K562 (cell line): ENCODE measurements around the gene ABCF2. TPM values are rescaled to one million over a fixed set of nuclear protein-coding genes. Genes with fewer than 3 reads are reported as not detected.

Source experiments
- CBFA2T3 ChIP-seq: fragments of 450-650 bp; IDR thresholded peaks from 2 replicates; pipeline ENCODE4 v1.6.1; 2017
- CHD4 ChIP-seq: fragments of 200-600 bp; sonication (generic); IDR thresholded peaks from 3 replicates; pipeline ENCODE4 v1.6.1; 2012; ENCODE audit warnings: low read depth, mild to moderate bottlenecking, mixed read lengths, low read length, inconsistent platforms; ENCODE audit not compliant: insufficient read depth, insufficient replicate concordance, poor library complexity, severe bottlenecking
- FOXJ2 ChIP-seq: fragments of 200-800 bp; sonication (Bioruptor generic); IDR thresholded peaks from 2 replicates; pipeline ENCODE4 v1.6.1; 2016; ENCODE audit warnings: missing genetic modification characterization, missing compliant biosample characterization
- HDAC1 ChIP-seq, 2 experiments: fragments of 450-650 bp; IDR thresholded peaks; 2 replicates each; pipeline ENCODE4 v1.6.1; 2016 to 2017; ENCODE audit warnings: inconsistent platforms in 1 of 2, mild to moderate bottlenecking in 1 of 2, moderate library complexity in 1 of 2
- HEY1 ChIP-seq: fragments of 250-450 bp; sonication (Bioruptor Pico); IDR thresholded peaks from 2 replicates; pipeline ENCODE4 v1.5.0; 2020; ENCODE audit warnings: mild to moderate bottlenecking, moderate library complexity, borderline replicate concordance
- HMBOX1 ChIP-seq: sonication (generic); IDR thresholded peaks from 2 replicates; pipeline ENCODE4 v1.6.1; 2016
- L3MBTL2 ChIP-seq: fragments of 450-650 bp; IDR thresholded peaks from 2 replicates; pipeline ENCODE4 v1.6.1; 2016; ENCODE audit warnings: mild to moderate bottlenecking, moderate library complexity
- MYC ChIP-seq, 2 experiments: fragments of 250-450 bp in 1 of 2; sonication (Bioruptor Pico) in 1 of 2; IDR thresholded peaks; 2 replicates each; pipeline versions ENCODE4 v1.5.1 to v1.6.1; 2012 to 2021; ENCODE audit warnings: low read depth in 2 of 2, borderline replicate concordance in 1 of 2, improper control_type of control experiment in 1 of 2, low read length in 1 of 2, mild to moderate bottlenecking in 1 of 2, moderate library complexity in 1 of 2
- NCOA4 ChIP-seq: fragments of 450-650 bp; IDR thresholded peaks from 2 replicates; pipeline ENCODE4 v1.6.1; 2018; ENCODE audit warnings: mild to moderate bottlenecking; ENCODE audit not compliant: partially characterized antibody
- NFE2 ChIP-seq: IDR thresholded peaks from 2 replicates; pipeline ENCODE4 v1.6.1; 2014; ENCODE audit warnings: antibody characterized with exemption, low read depth
- PHF20 ChIP-seq: fragments of 450-650 bp; IDR thresholded peaks from 2 replicates; pipeline ENCODE4 v1.6.1; 2018; ENCODE audit not compliant: partially characterized antibody
- PHTF2 ChIP-seq: fragments of 250-450 bp; sonication (Bioruptor Pico); IDR thresholded peaks from 2 replicates; pipeline ENCODE4 v1.5.0; 2021; ENCODE audit warnings: mild to moderate bottlenecking
- PML ChIP-seq: IDR thresholded peaks from 2 replicates; pipeline ENCODE4 v1.6.1; 2012; ENCODE audit warnings: low read length, inconsistent platforms
- RAD51 ChIP-seq: fragments of 450-650 bp; IDR thresholded peaks from 2 replicates; pipeline ENCODE4 v1.7.1; 2016; ENCODE audit warnings: low read depth, mild to moderate bottlenecking, borderline replicate concordance
- SLC30A9 ChIP-seq: fragments of 250-450 bp; sonication (Bioruptor Pico); IDR thresholded peaks from 2 replicates; pipeline ENCODE4 v1.8.0; 2022; ENCODE audit warnings: mild to moderate bottlenecking, moderate library complexity
- SMAD4 ChIP-seq: fragments of 250-450 bp; sonication (Bioruptor Pico); conservative IDR thresholded peaks from 2 replicates; pipeline ENCODE4 v1.8.0; 2021; ENCODE audit warnings: inconsistent platforms, mild to moderate bottlenecking, moderate library complexity
- SMARCE1 ChIP-seq: fragments of 450-650 bp; IDR thresholded peaks from 2 replicates; pipeline ENCODE4 v1.7.1; 2016; ENCODE audit warnings: mild to moderate bottlenecking
- STAT5A ChIP-seq: IDR thresholded peaks from 2 replicates; pipeline ENCODE4 v1.6.1; 2012; ENCODE audit warnings: low read length, inconsistent platforms, borderline replicate concordance
- TAL1 ChIP-seq: fragments of 450-650 bp; IDR thresholded peaks from 2 replicates; pipeline ENCODE4 v1.6.1; 2016; ENCODE audit warnings: mild to moderate bottlenecking
- TEAD4 ChIP-seq, 2 experiments: sonication (generic) in 1 of 2; formaldehyde crosslinking in 1 of 2; IDR thresholded peaks; 2 replicates each; pipeline versions ENCODE4 v1.6.1 to v1.8.0; 2012 to 2022; ENCODE audit warnings: borderline replicate concordance in 1 of 2, inconsistent platforms in 1 of 2, low read length in 1 of 2, mild to moderate bottlenecking in 1 of 2, missing genetic modification reagents in 1 of 2
- TOE1 ChIP-seq, 2 experiments: fragments of 450-650 bp in 1 of 2; sonication (generic) in 1 of 2; formaldehyde crosslinking in 1 of 2; IDR thresholded peaks; 2 replicates each; pipeline versions ENCODE4 v1.7.1 to v1.8.0; 2016 to 2022; ENCODE audit warnings: borderline replicate concordance in 2 of 2, mild to moderate bottlenecking in 2 of 2, antibody characterized with exemption in 1 of 2, inconsistent platforms in 1 of 2, low read depth in 1 of 2, missing genetic modification reagents in 1 of 2, moderate library complexity in 1 of 2
- ZNF146 ChIP-seq: IDR thresholded peaks from one replicate; pipeline ENCODE4 v1.6.1; 2018; ENCODE audit warnings: missing compliant biosample characterization; ENCODE audit not compliant: unreplicated experiment
- ZNF184 ChIP-seq: sonication (generic); formaldehyde crosslinking; IDR thresholded peaks from 2 replicates; pipeline ENCODE4 v1.5.0; 2020; ENCODE audit warnings: missing genetic modification reagents
- ZNF668 ChIP-seq: fragments of 250-450 bp; sonication (Bioruptor Pico); IDR thresholded peaks from 2 replicates; pipeline ENCODE4 v1.8.0; 2022; ENCODE audit warnings: mild to moderate bottlenecking, inconsistent platforms
- polyA plus RNA-seq, 8 experiments: library from polyadenylated mRNA; depleted of rRNA in 4 of 8; stranded (reverse) in 5 of 8; unstranded in 3 of 8; fragments of >200 nt; fragmentation: Nextera tagmentation in 2 of 8; fragmentation: Illumina TruSeq in 1 of 8; extraction: Ambion mirVana in 2 of 8; extraction: Trizol in 1 of 8; gene quantifications; 2 replicates each; pipeline versions ENCODE4 v1.2.1 to v1.2.3, GENCODE V29; 2011 to 2014; ENCODE audit warnings: inconsistent platforms in 1 of 8, missing spikeins in 1 of 8
- total RNA-seq, 7 experiments: library from RNA; depleted of rRNA in 6 of 7; stranded (reverse); fragments of >200 nt in 6 of 7; fragmentation: Illumina TruSeq in 2 of 7; extraction: Trizol in 2 of 7; gene quantifications; 2 replicates each; pipeline versions ENCODE4 v1.2.1 to v1.2.3, GENCODE V29; 2011 to 2021; ENCODE audit warnings: low replicate concordance in 1 of 7
- TF ChIP-seq, protein P1 (sequence below): fragments of 450-650 bp; IDR thresholded peaks from 2 replicates; pipeline ENCODE4 v1.7.1; 2018; ENCODE audit warnings: mild to moderate bottlenecking, low read depth; ENCODE audit not compliant: partially characterized antibody

The ABCF2 gene
- total and polyA plus RNA-seq, 9 of the 15 experiments (the other 6 are each of a cell fraction or from before 2014, with no cell fraction given) = 62.1 to 224 (median 113) TPM

GRCh38 chr7:151206914-151207313, 20.1 kb downstream of the ABCF2 start (continued):
- peak; percentile 84 for TF ChIP-seq PML
- TF ChIP-seq NCOA4 = no peak
- peak; percentile 28 for TF ChIP-seq PHF20
- peak; percentile 63 for TF ChIP-seq MYC (IDR thresholded peaks at IDR 0.05; ENCODE audit: low read depth, low read length)
- TF ChIP-seq MYC (CRISPR knock-in tag; IDR thresholded peaks at IDR 0.05; ENCODE audit: borderline replicate concordance, low read depth) = no peak
- no peak for TF ChIP-seq SLC30A9 (CRISPR knock-in tag)
- no peak for TF ChIP-seq ZNF146 (CRISPR knock-in tag)
- TF ChIP-seq HEY1 (CRISPR knock-in tag) = no peak
- peak; percentile 70 for TF ChIP-seq NFE2
- TF ChIP-seq TAL1 = peak; percentile 69
- peak; percentile 74 for TF ChIP-seq L3MBTL2
- no peak for TF ChIP-seq ZNF184 (CRISPR knock-in tag)
- TF ChIP-seq, protein P1, sequence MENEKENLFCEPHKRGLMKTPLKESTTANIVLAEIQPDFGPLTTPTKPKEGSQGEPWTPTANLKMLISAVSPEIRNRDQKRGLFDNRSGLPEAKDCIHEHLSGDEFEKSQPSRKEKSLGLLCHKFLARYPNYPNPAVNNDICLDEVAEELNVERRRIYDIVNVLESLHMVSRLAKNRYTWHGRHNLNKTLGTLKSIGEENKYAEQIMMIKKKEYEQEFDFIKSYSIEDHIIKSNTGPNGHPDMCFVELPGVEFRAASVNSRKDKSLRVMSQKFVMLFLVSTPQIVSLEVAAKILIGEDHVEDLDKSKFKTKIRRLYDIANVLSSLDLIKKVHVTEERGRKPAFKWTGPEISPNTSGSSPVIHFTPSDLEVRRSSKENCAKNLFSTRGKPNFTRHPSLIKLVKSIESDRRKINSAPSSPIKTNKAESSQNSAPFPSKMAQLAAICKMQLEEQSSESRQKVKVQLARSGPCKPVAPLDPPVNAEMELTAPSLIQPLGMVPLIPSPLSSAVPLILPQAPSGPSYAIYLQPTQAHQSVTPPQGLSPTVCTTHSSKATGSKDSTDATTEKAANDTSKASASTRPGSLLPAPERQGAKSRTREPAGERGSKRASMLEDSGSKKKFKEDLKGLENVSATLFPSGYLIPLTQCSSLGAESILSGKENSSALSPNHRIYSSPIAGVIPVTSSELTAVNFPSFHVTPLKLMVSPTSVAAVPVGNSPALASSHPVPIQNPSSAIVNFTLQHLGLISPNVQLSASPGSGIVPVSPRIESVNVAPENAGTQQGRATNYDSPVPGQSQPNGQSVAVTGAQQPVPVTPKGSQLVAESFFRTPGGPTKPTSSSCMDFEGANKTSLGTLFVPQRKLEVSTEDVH = no peak
- peak in 1 of 2 experiments; percentile 89; a peak in 2 of 4 replicates for TF ChIP-seq HDAC1 (IDR thresholded peaks at IDR 0.05)
- TF ChIP-seq TEAD4 (IDR thresholded peaks at IDR 0.05; ENCODE audit: low read length) = peak; percentile 90
- no peak for TF ChIP-seq TEAD4 (CRISPR knock-in tag; IDR thresholded peaks at IDR 0.05; ENCODE audit: borderline replicate concordance)
- peak; percentile 75 for TF ChIP-seq HMBOX1
- no peak for TF ChIP-seq FOXJ2 (tag)
- peak; percentile 63; the same call in 1 of the 2 replicates for TF ChIP-seq STAT5A
- TF ChIP-seq SMAD4 (CRISPR knock-in tag) = 0 out of 2 replicates have a peak, but pooled peaks have one; percentile 49
- TF ChIP-seq CHD4 = no peak
- TF ChIP-seq CBFA2T3 = peak; percentile 88
- TF ChIP-seq ZNF668 (CRISPR knock-in tag) = no peak
- TF ChIP-seq TOE1 (IDR thresholded peaks at IDR 0.05; ENCODE audit: borderline replicate concordance) = peak; percentile 65; the same call in 1 of the 2 replicates
- no peak for TF ChIP-seq TOE1 (CRISPR knock-in tag; IDR thresholded peaks at IDR 0.05; ENCODE audit: borderline replicate concordance, low read depth)
- 0 out of 2 replicates have a peak, but pooled peaks have one; percentile 56 for TF ChIP-seq PHTF2 (CRISPR knock-in tag)
- peak; percentile 88 for TF ChIP-seq RAD51
- peak; percentile 71; the same call in 1 of the 2 replicates for TF ChIP-seq SMARCE1
